Prostate gland (tissue), 2 donors: ENCODE data around the gene MAML2.

ENCODE experiments used
- POLR2AphosphoS5 ChIP-seq: sonication (generic); formaldehyde crosslinking; IDR thresholded peaks from one replicate; pipeline ENCODE4 v1.6.1; 2017; ENCODE audit warnings: antibody characterized with exemption
- TF ChIP-seq, protein P1 (sequence below), 4 experiments: fragments of 200-600 bp in 2 of 4; fragments of 450-650 bp in 2 of 4; sonication (generic) in 2 of 4; IDR thresholded peaks; 1 replicate in 3 of 4; 2 replicates in 1 of 4; pipeline ENCODE4 v1.5.1; 2016 to 2019; ENCODE audit warnings: antibody characterized with exemption in 4 of 4, mild to moderate bottlenecking in 2 of 4, moderate library complexity in 2 of 4

DNA sequence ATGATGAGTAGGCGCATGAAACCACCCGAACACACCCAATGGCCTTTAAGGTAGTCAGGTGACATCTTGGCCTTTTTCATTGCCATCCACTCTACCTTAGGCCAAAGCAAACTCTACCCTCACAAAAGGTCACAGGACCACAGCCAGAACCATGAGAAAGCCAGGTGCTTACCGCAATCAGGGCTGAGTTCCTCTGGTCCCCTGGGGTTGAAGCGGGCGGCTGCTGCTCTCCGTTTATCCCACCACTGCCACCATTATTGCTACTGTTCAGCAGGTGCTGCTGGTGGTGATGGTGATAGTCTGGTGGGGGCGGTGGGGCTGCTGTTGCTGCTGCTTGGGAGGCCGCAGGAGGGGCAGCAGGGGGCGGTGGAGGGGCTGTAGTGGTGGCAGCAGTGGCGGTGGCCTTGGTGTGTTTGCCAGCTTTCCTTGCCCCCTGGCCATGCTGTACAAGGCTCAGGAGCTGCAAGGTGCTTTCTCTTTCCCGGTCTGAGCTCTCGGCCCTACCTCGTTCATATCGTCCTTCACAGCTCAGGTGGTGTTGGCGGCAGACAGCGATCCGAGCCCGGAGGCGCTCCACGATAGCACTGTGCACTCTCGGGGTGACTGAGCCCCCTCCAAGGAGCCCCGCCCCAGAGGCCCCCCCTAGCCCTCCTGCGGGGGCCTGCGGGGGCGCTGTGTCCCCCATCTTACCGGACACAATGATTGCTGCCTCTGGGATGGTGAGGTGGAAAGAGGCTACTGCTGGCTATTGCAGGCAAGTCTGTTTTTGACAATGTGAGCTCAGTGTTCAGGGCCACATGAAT, 1.6 kb downstream of the MAML2 start:
- TF ChIP-seq, protein P1, sequence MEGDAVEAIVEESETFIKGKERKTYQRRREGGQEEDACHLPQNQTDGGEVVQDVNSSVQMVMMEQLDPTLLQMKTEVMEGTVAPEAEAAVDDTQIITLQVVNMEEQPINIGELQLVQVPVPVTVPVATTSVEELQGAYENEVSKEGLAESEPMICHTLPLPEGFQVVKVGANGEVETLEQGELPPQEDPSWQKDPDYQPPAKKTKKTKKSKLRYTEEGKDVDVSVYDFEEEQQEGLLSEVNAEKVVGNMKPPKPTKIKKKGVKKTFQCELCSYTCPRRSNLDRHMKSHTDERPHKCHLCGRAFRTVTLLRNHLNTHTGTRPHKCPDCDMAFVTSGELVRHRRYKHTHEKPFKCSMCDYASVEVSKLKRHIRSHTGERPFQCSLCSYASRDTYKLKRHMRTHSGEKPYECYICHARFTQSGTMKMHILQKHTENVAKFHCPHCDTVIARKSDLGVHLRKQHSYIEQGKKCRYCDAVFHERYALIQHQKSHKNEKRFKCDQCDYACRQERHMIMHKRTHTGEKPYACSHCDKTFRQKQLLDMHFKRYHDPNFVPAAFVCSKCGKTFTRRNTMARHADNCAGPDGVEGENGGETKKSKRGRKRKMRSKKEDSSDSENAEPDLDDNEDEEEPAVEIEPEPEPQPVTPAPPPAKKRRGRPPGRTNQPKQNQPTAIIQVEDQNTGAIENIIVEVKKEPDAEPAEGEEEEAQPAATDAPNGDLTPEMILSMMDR (IDR thresholded peaks at IDR 0.05): peak in 3 of 4 experiments; percentile 21 to 59 (median 45)
- peak; percentile 36 for TF ChIP-seq POLR2AphosphoS5
